Fibroblast of lung (primary cell): Measurements from ENCODE around the gene BANF2.

ENCODE experiments used
- EZH2 ChIP-seq: IDR thresholded peaks from 2 replicates; pipeline ENCODE4 v1.5.1; 2012; ENCODE audit warnings: low read length, control low read depth, mild to moderate bottlenecking; ENCODE audit errors: missing control alignments
- TF ChIP-seq, protein P1 (sequence below), 2 donors: IDR thresholded peaks in 1 of 2; conservative IDR thresholded peaks in 1 of 2; 1 replicate in 1 of 2; 2 replicates in 1 of 2; pipeline ENCODE4 v1.5.1; 2011 to 2012; ENCODE audit warnings: low read length in 2 of 2, control low read depth in 1 of 2, inconsistent platforms in 1 of 2, low read depth in 1 of 2, mild to moderate bottlenecking in 1 of 2

DNA sequence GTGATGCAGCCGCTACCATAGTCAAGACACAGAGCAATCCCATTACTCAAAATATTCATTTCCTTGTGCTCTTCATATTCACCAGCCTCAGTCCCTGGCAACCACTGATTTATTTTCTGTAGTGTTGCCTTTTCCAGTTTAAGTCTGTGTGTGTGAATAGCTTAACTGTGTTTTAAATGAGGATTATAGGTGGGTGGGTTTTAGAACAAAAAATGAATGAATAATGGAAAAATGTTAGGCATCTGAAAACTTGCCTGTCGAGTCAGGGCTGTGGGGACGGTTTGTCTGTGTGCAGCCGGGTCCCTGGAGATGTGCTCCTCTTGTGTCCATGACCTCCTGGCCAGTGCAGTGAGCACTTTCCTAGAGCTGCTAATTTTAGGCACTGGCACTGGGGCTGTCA is 27.1 kb downstream of the BANF2 start:
- TF ChIP-seq, protein P1, sequence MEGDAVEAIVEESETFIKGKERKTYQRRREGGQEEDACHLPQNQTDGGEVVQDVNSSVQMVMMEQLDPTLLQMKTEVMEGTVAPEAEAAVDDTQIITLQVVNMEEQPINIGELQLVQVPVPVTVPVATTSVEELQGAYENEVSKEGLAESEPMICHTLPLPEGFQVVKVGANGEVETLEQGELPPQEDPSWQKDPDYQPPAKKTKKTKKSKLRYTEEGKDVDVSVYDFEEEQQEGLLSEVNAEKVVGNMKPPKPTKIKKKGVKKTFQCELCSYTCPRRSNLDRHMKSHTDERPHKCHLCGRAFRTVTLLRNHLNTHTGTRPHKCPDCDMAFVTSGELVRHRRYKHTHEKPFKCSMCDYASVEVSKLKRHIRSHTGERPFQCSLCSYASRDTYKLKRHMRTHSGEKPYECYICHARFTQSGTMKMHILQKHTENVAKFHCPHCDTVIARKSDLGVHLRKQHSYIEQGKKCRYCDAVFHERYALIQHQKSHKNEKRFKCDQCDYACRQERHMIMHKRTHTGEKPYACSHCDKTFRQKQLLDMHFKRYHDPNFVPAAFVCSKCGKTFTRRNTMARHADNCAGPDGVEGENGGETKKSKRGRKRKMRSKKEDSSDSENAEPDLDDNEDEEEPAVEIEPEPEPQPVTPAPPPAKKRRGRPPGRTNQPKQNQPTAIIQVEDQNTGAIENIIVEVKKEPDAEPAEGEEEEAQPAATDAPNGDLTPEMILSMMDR (conservative IDR thresholded peaks at IDR 0.05 in 1 of 2, IDR thresholded peaks at IDR 0.05 in 1 of 2; ENCODE audit: low read depth in 1 of 2, low read length in 2 of 2) = no peak
- no peak for TF ChIP-seq EZH2
